Left cardiac atrium (tissue), 4 donors: ENCODE measurements around the gene AQP3. TPM values are rescaled to one million over a fixed set of nuclear protein-coding genes. Genes with fewer than 3 reads are reported as not detected.
"Not testable (repeated sequence)": the region's sequence is repeated elsewhere in the genome, so short reads cannot be mapped to it uniquely, and the experiment has no call there.

Source experiments
- ATAC-seq, 2 donors: fragments of 200-7000 bp; cut with Tn5 transposase; one replicate each; pipeline ENCODE4 v1.9.1; 2020; ENCODE audit warnings: mild to moderate bottlenecking in 2 of 2, moderate library complexity in 2 of 2
- DNase-seq: peaks from one replicate; pipeline ENCODE4 v3.0.0-alpha.2; 2020
- intact Hi-C, 2 donors: fragments of 100-400 bp; cut with DNase I; formaldehyde crosslinking; loops; one replicate each; pipeline versions ENCODE4 v1.14.1 to v1.15.1; 2022 to 2023
- total RNA-seq, 2 donors: library from RNA; stranded (reverse); fragmentation: NEBNext Ultra II Directional; extraction: Animal tissue kit (Norgen Biotek cat#: 25700); gene quantifications; one replicate each; pipeline ENCODE4 v1.2.1, GENCODE V29; 2021
- donor health status: DM: no; HTN: yes; CAD: no.
- donor health status: DM: no; HTN: yes; CAD: no; lungs with severe emphysema.
- donor health status: DM: yes; HTN: yes; CAD: no.
- donor health status: Dilated cardiomyopathy.

The AQP3 gene
- total RNA-seq, 2 donors from 2014 or later = 14.0 to 22.5 TPM

- intact Hi-C loops = loop anchor here in 1 of 2 donors (10.0 kb wide), 1 partner anchor 182 kb away; no protein-coding TSS in a partner anchor
- DNase-seq = peak; percentile 62
- peak; percentile 59 to 65 for ATAC-seq
Observed at GRCh38 chr9:33466565-33467495, 19.4 kb upstream of the AQP3 start.

- ATAC-seq = no peak
- no peak for DNase-seq
- intact Hi-C loops = loop anchor here in 1 of 2 donors (10.0 kb wide), 1 partner anchor 181 kb away; no protein-coding TSS in a partner anchor
Observed at GRCh38 chr9:33465596-33466564, 18.5 kb upstream of the AQP3 start.

GRCh38 chr9:33465096-33465495, 17.7 kb upstream of the AQP3 start:
- ATAC-seq = no peak
- intact Hi-C loops = loop anchor here in 1 of 2 donors (10.0 kb wide), 1 partner anchor 180 kb away; no protein-coding TSS in a partner anchor
- no peak for DNase-seq

- intact Hi-C loops = loop anchor here in 1 of 2 donors (10.0 kb wide), 1 partner anchor 179 kb away; no protein-coding TSS in a partner anchor
- no peak for ATAC-seq
- DNase-seq = no peak
Observed at GRCh38 chr9:33464045-33464636, 16.7 kb upstream of the AQP3 start.

GRCh38 chr9:33463151-33463550, 15.8 kb upstream of the AQP3 start:
- DNase-seq (no peak), ATAC-seq (no peak)

GRCh38 chr9:33461492-33461891, 14.1 kb upstream of the AQP3 start:
- DNase-seq (no peak), ATAC-seq (no peak)
- intact Hi-C loops = loop anchor here in 1 of 2 donors (10.0 kb wide), 1 partner anchor 177 kb away; no protein-coding TSS in a partner anchor

More at GRCh38 chr9:33463151-33463550, 15.8 kb upstream of the AQP3 start:
- intact Hi-C loops = loop anchor here in 1 of 2 donors (10.0 kb wide), 1 partner anchor 178 kb away; no protein-coding TSS in a partner anchor

GRCh38 chr9:33460854-33461253, 13.5 kb upstream of the AQP3 start:
- intact Hi-C loops = loop anchor here in 1 of 2 donors (10.0 kb wide), 1 partner anchor 176 kb away; no protein-coding TSS in a partner anchor

GRCh38 chr9:33459115-33459514, 11.7 kb upstream of the AQP3 start:
- DNase-seq (no peak), ATAC-seq (no peak)
- intact Hi-C loops = no loop called here

More at GRCh38 chr9:33460854-33461253, 13.5 kb upstream of the AQP3 start:
- ATAC-seq = no peak
- no peak for DNase-seq

GRCh38 chr9:33458444-33458843, 11.1 kb upstream of the AQP3 start:
- no peak for DNase-seq
- ATAC-seq = peak in 1 of 2 donors; percentile 35
- intact Hi-C loops = no loop called here

- DNase-seq (no peak), ATAC-seq (no peak)
- intact Hi-C loops = no loop called here
Observed at GRCh38 chr9:33455945-33456344, 8.6 kb upstream of the AQP3 start.

GRCh38 chr9:33455456-33455855, 8.1 kb upstream of the AQP3 start:
- intact Hi-C loops, DNase-seq, ATAC-seq: not testable (repeated sequence)

GRCh38 chr9:33454661-33455026, 7.3 kb upstream of the AQP3 start:
- DNase-seq, intact Hi-C loops, ATAC-seq: not testable (repeated sequence)

GRCh38 chr9:33453999-33454660, 6.7 kb upstream of the AQP3 start:
- intact Hi-C loops = no loop called here
- ATAC-seq = no peak
- no peak for DNase-seq

GRCh38 chr9:33453286-33453860, 6.0 kb upstream of the AQP3 start:
- DNase-seq (no peak), ATAC-seq (no peak)
- intact Hi-C loops = no loop called here

GRCh38 chr9:33452828-33453271, 5.5 kb upstream of the AQP3 start:
- peak; percentile 36 to 85 for ATAC-seq
- peak; percentile 60 for DNase-seq
- intact Hi-C loops = no loop called here

GRCh38 chr9:33450621-33451146, 3.3 kb upstream of the AQP3 start:
- ATAC-seq (no peak), DNase-seq (no peak)
- intact Hi-C loops = no loop called here

- intact Hi-C loops = loop anchor here (5.0 to 10.0 kb wide), 2 partner anchors 42 to 75 kb away; no protein-coding TSS in a partner anchor
- no peak for DNase-seq
- no peak for ATAC-seq
Observed at GRCh38 chr9:33449715-33450114, 2.3 kb upstream of the AQP3 start.
